ENCODE data around the gene CAPN12.

- TF ChIP-seq CTCF (conservative IDR thresholded peaks at IDR 0.05; ENCODE audit: low read depth, low read length) (no peak), EZH2 (IDR thresholded peaks at IDR 0.05; ENCODE audit: borderline replicate concordance, low read depth, low read length, poor library complexity, severe bottlenecking) (no peak)
Observed at GRCh38 chr19:38682872-38683392, 61.3 kb downstream of the CAPN12 start.
